IPS-15b (cell line): ENCODE data around the gene FTO.

Source experiments
- H3K27me3 ChIP-seq: one replicate; pipeline ENCODE4 v1.6.1; 2013; ENCODE audit warnings: low read length; ENCODE audit not compliant: control insufficient read depth, insufficient read depth
- H3K36me3 ChIP-seq: one replicate; pipeline ENCODE4 v1.6.1; 2013; ENCODE audit warnings: low read length; ENCODE audit not compliant: control insufficient read depth, insufficient read depth
- H3K4me1 ChIP-seq: one replicate; pipeline ENCODE4 v1.6.1; 2013; ENCODE audit warnings: mild to moderate bottlenecking, low read length; ENCODE audit not compliant: control insufficient read depth, insufficient read depth
- H3K4me3 ChIP-seq: one replicate; pipeline ENCODE4 v1.5.1; 2013; ENCODE audit warnings: low read depth, low read length
- H3K9ac ChIP-seq: one replicate; pipeline ENCODE4 v1.6.1; 2013; ENCODE audit warnings: low read depth, mild to moderate bottlenecking, low read length
- H3K9me3 ChIP-seq: one replicate; pipeline ENCODE4 v1.6.1; 2013; ENCODE audit warnings: mild to moderate bottlenecking, low read length; ENCODE audit not compliant: control insufficient read depth, insufficient read depth

The FTO gene

DNA sequence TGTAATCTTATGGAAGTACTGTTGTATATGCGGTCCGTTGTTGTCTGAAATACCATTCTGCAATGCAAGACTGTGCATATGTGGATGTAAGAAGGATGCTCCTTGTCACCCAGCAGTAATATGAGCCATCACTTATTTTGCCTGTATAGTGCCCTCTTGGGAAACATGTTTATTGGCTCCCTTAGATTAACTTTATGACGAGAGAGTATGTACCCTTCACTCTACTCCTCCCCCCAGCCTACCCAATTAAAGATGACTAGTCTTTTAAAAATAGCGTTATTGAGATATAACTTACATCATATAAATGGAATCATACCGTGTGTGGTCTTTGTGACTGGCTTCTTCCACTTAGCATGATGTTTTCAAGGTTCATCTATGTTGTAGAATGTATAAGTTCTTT lies 33.6 kb downstream of the FTO start:
- no peaks in the 10 kb centered on the region for H3K9me3 ChIP-seq
- no peaks in the 10 kb centered on the region for H3K27me3 ChIP-seq
- H3K4me1 ChIP-seq = no peaks in the 10 kb centered on the region
- H3K9ac ChIP-seq = no peak overlapping the region
- no peaks in the 10 kb centered on the region for H3K36me3 ChIP-seq
- no peak overlapping the region for H3K4me3 ChIP-seq

DNA sequence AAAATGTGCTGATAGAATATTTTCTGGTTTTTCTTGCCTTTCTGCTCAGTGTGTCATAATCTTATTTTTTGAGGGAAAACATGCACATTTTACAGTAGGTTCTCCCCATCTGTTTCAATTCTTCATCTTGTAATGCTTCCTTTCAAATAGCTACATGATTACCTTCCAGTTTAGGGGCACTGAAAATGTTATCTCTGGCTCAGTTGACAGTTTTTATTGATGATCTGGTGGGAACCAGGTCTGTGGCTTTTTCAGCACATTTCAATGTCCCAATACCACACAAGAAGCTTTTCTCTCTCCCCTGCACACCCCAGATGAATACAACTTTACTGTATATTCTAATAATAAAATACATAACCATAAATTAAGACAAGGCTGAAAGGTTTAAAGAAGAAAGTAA lies 36.5 kb downstream of the FTO start:
- no peak overlapping the region for H3K9ac ChIP-seq
- H3K4me3 ChIP-seq = no peak overlapping the region
- peaks cover 6% of the 10 kb centered on the region for H3K4me1 ChIP-seq
- no peaks in the 10 kb centered on the region for H3K9me3 ChIP-seq
- no peaks in the 10 kb centered on the region for H3K36me3 ChIP-seq
- H3K27me3 ChIP-seq = no peaks in the 10 kb centered on the region

DNA sequence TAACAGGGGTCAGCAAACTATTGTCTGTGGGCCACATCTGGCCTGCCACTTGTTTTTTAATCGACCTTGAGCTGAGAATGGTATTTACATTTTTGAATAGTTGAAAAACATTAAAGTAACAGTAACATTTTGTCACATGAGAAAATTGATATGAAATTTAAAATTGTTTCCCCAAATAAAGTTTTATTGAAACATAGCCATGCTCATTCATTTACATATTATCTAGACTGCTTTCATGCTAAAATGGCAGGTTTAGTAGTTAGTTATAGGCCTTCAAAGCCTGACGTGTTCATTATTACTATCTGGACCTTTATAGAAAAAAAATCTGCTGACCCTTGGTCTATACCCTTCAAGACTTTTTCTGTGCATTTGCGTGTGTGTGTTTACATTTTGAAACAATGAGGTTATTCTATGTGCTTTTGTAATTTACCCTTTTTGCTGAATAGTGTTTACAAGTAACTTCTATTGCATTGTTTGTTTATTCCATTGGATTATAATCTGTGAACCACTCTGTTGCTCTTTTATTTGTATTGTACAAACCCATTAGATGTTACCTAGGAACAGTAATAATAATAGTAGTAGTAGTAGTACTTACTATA lies 37.1 kb downstream of the FTO start:
- H3K27me3 ChIP-seq = no peaks in the 10 kb centered on the region
- no peak overlapping the region for H3K9ac ChIP-seq
- H3K9me3 ChIP-seq = no peaks in the 10 kb centered on the region
- H3K4me3 ChIP-seq = no peak overlapping the region
- no peaks in the 10 kb centered on the region for H3K36me3 ChIP-seq
- H3K4me1 ChIP-seq = peaks cover 6% of the 10 kb centered on the region

DNA sequence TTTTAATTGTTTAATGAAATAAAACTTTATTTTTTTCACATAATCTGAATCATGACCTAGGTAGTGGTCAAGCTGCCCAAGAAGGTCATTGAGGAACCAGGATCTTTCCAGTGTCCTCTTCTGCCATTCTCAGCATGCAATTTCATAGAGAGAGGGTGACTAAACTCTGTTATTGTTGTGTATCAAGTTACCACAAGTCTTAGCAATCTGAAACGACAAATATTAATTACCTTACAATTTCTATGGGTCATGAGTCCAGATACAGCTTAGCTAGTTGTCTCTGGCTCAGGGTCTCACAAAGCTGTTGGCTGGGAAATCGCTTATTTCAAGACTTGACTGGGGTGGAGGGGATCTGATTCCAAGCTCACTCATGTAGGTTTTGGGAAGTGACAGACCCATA lies 37.6 kb downstream of the FTO start:
- Histone ChIP-seq H3K9me3 (no peaks in the 10 kb centered on the region), H3K9ac (no peak overlapping the region), H3K36me3 (no peaks in the 10 kb centered on the region), H3K4me1 (peaks cover 6% of the 10 kb centered on the region), H3K27me3 (no peaks in the 10 kb centered on the region), H3K4me3 (no peak overlapping the region)

DNA sequence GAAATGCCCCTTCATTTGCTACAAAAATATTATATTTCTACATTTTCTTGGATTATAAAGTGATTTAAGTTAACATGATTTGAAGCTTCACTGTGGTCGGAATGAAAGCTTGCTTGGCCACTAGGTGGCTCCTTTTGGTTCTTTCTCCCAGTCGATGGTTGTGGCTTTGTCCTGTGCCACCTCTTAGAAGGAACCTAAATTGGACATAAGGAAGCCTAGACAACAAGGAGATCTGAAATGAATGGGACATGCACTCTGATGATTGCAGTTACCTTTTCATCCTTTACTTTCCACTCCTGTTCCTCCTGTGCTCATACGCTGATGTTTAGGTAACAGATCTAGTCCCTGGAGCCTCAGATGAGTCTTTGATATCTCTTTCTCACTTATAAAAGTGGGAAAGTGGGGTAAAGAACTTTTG lies 39.2 kb downstream of the FTO start:
- no peak overlapping the region for H3K4me3 ChIP-seq
- H3K36me3 ChIP-seq = no peaks in the 10 kb centered on the region
- H3K4me1 ChIP-seq = peaks cover 6% of the 10 kb centered on the region
- H3K9me3 ChIP-seq = no peaks in the 10 kb centered on the region
- H3K27me3 ChIP-seq = no peaks in the 10 kb centered on the region
- no peak overlapping the region for H3K9ac ChIP-seq

DNA sequence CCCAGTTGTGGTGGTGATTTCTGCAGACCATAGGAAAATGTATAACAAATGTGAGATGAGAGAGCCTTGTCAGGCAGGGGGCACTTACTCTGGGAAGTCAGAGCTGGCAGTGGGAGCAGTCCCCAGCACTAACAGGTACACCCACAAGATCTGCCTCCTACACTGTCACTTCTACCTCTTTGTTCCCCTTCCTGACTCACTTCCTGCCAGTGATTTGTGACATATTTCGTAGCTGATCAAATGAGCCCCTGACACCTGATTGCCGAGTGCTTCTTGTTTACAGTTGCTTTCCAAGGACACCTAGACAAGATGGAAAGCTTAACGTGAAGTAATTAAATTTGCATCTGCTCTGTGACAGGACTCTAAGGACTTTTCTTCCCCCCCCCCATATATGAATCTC lies 40.5 kb downstream of the FTO start:
- H3K9me3 ChIP-seq = no peaks in the 10 kb centered on the region
- H3K9ac ChIP-seq = no peak overlapping the region
- H3K36me3 ChIP-seq = no peaks in the 10 kb centered on the region
- no peaks in the 10 kb centered on the region for H3K27me3 ChIP-seq
- peaks cover 6% of the 10 kb centered on the region for H3K4me1 ChIP-seq
- H3K4me3 ChIP-seq = no peak overlapping the region

DNA sequence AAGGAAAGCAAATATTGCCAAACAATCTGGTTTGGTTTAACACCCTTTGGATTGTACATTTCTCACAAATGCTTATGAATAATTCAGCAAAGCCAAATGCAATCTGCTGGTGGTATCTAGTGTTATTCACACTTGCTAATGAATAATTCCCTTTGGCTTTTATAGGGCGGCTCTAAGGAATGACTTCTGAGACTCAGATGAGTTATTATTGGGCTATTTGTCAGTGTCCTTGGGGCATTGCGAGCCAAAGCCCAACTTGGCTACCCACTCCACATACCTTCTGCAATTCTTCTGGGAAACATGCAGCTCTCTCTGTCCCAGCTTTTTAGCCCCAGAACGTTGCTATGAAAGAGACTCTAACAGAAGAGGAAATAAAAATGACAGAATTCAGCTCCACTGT lies 41.1 kb downstream of the FTO start:
- Histone ChIP-seq H3K9ac (no peak overlapping the region), H3K4me3 (no peak overlapping the region), H3K4me1 (peaks cover 6% of the 10 kb centered on the region), H3K36me3 (no peaks in the 10 kb centered on the region), H3K9me3 (no peaks in the 10 kb centered on the region), H3K27me3 (no peaks in the 10 kb centered on the region)

DNA sequence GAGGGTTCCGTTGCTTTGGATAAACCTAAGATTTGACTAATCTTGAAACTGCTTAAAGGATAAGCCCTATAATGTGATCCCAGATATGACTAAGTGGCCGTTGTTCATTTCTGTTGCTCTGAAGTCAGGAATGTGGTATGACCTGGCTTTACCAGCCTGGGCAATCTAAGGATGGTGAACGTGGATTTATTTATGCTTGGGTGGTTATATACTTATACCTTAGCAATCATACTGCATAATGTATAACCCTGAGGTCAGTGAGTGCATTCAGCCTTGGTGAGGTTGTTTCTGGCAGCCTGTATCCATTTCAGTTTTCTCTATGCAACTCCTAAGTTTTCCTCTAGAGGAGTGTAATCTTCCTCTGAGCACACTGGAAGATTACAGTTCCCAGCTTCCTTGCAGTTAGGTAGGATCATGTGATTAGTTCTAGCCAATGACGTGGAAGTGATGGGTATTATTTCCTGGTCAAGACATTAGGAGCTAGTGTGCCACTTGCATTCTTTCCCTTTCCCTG lies 41.9 kb downstream of the FTO start:
- no peaks in the 10 kb centered on the region for H3K27me3 ChIP-seq
- no peak overlapping the region for H3K9ac ChIP-seq
- H3K9me3 ChIP-seq = no peaks in the 10 kb centered on the region
- no peak overlapping the region for H3K4me3 ChIP-seq
- H3K36me3 ChIP-seq = no peaks in the 10 kb centered on the region
- peaks cover 6% of the 10 kb centered on the region for H3K4me1 ChIP-seq

DNA sequence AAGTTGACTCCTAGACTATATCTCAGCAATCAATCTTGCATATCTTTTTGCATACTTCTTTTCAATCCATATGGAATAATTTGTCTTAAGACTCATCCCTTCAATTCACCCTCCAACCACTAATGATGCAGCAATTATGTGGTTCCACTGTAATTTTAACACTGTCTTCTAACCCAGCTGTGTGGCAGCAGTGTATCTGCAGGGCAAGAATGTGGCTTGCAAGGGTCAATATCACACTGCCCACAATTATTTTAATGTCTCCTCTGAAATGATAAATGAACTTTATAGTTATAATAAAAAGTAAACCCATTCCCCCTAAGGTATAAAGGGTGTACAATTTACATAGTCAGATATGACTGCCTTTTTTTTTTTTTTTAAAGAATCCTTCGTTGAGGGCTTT lies 48.6 kb downstream of the FTO start:
- H3K4me1 ChIP-seq = peaks cover 8% of the 10 kb centered on the region

DNA sequence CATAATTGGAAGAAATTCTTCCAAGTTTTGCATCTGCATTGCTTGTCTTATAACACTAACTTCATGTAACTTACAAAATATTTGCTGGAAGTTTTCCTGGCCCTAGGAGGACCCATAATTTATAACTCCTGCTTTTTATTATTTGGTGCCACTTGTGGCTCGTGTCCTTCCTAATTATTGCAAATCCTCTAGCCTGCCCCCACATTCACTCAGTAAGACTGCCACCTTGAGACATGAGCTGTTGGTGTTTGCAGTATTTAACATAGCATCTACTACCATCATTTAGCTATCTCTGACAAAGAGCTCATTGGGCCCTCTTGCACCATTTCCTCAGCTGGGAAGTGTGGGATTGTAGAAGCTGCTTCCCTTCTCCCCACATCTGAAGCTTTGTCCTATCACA lies 49.5 kb downstream of the FTO start:
- H3K4me3 ChIP-seq = no peak overlapping the region
- peaks cover 8% of the 10 kb centered on the region for H3K4me1 ChIP-seq
- H3K27me3 ChIP-seq = no peaks in the 10 kb centered on the region
- no peak overlapping the region for H3K9ac ChIP-seq
- H3K36me3 ChIP-seq = no peaks in the 10 kb centered on the region
- no peaks in the 10 kb centered on the region for H3K9me3 ChIP-seq

More for the DNA sequence above, 48.6 kb downstream of the FTO start:
- H3K4me3 ChIP-seq = no peak overlapping the region
- no peaks in the 10 kb centered on the region for H3K27me3 ChIP-seq
- no peak overlapping the region for H3K9ac ChIP-seq
- no peaks in the 10 kb centered on the region for H3K9me3 ChIP-seq
- H3K36me3 ChIP-seq = no peaks in the 10 kb centered on the region

DNA sequence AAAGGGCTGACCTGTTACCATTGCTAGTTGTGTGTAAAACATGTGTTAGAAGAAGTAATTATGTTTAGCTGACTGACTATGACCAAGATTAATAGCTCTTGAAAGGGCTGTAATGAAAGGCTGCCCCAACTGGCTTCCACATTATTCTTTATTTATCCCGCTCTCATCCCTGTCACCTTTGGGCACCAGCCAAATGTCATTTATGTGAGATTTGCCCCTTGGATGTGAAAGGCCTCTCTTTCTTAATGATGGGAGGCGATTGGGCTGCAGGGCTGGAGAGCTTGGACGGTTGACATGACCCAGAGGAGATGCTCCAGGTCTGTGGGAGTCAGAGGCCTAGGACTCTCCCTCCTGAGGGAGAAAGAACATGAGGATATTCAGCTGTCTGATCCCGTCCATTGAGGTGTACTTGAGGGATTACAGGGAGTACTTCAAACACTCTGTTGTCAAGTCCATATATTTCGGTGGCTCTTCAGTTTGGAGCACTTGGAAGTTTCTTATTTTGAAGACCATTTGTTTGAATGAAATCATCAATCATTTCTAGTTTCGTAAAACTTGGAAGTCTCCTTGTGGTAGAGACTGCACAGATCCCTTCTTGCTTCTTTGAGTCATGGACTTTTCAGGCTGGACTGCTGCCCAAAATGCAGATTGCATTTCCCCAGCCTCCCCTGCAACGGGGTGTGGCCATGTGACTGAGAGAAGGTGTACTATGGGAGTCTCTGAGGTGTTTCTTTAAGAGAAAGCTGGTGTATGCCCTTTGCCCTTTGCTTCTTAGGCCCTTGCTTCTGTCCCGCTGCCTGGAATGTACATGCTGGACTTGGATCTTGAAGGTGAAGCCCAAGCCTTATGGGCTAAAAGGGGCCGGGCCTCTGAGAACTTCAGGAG lies 51.3 kb downstream of the FTO start:
- Histone ChIP-seq H3K9ac (no peak overlapping the region), H3K36me3 (no peaks in the 10 kb centered on the region), H3K9me3 (no peaks in the 10 kb centered on the region), H3K27me3 (no peaks in the 10 kb centered on the region), H3K4me3 (no peak overlapping the region), H3K4me1 (peaks cover 8% of the 10 kb centered on the region)
